Activated CD4-positive, alpha-beta T cell treated with anti-CD3 and anti-CD28 coated beads, Interleukin-2, amount 10 ng/mL, durations not matched to agents 7 days and 5 days (primary cell): ENCODE results near the gene CNTN6. TPM values are rescaled to one million over a fixed set of nuclear protein-coding genes. Genes with fewer than 3 reads are reported as not detected.

Experiments
- CTCF ChIA-PET: fragments of 350-600 bp; sonication (Branson Sonifier 250); formaldehyde crosslinking; loops from one replicate; lab custom pipeline; 2021; ENCODE audit warnings: antibody characterized with exemption; lab: Charles Lee
- POLR2A ChIA-PET: fragments of 350-600 bp; sonication (Branson Sonifier 250); formaldehyde crosslinking; loops from one replicate; lab custom pipeline; 2021; ENCODE audit warnings: antibody characterized with exemption; lab: Charles Lee
- DNase-seq: peaks from one replicate; pipeline ENCODE4 v3.0.0-alpha.2; 2020
- H3K27ac Mint-ChIP-seq: one replicate; pipeline ENCODE4 v1.8.0; 2021; ENCODE audit warnings: mild to moderate bottlenecking, moderate library complexity, mixed read lengths
- H3K27me3 Mint-ChIP-seq: one replicate; pipeline ENCODE4 v1.8.0; 2021; ENCODE audit warnings: mixed read lengths
- H3K36me3 Mint-ChIP-seq: one replicate; pipeline ENCODE4 v1.8.0; 2021; ENCODE audit warnings: low read depth, mixed read lengths
- H3K4me1 Mint-ChIP-seq: one replicate; pipeline ENCODE4 v1.8.0; 2021; ENCODE audit warnings: mixed read lengths
- H3K4me3 Mint-ChIP-seq: one replicate; pipeline ENCODE4 v1.8.0; 2021; ENCODE audit warnings: mild to moderate bottlenecking, moderate library complexity, mixed read lengths
- H3K9me3 Mint-ChIP-seq: one replicate; pipeline ENCODE4 v1.8.0; 2021; ENCODE audit warnings: mixed read lengths
- total RNA-seq, 2 experiments: library from RNA; stranded (reverse); gene quantifications; one replicate each; pipeline ENCODE4 v1.2.3, GENCODE V29; 2021

Gene CNTN6
- total RNA-seq = not detected

DNA sequence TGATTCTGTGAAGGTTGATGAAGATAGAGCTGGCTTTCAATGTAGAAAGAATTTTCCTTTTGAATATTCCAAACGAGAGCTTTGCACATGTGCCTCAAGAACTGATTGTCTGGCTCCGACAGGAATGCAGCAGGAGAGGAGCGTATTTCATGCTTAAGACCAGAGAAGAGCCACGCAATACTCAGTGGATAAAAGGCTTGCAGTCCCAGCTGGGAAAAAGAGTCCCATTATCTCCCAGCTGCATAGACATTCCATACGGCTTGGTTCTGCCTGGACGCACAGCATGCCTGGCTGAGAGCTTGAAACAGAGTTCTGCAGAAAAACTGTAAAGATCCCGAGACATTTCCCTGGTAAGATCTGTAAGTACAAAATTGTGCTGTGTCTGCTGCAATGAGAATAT lies at the start of gene CNTN6:
CNTN6 (plus strand) TSS at position 254 of the 400 bp plus-strand sequence. CDS start 54,985 bp downstream, outside the sequence.
- ChIA-PET POLR2A (no interaction called here), CTCF (no interaction called here)
- no peak within 1 kb of the TSS for H3K27ac Mint-ChIP-seq
- DNase-seq = no peak
- H3K36me3 Mint-ChIP-seq = no peaks in the 10 kb centered on the region
- peaks cover 4% of the 10 kb centered on the region for H3K9me3 Mint-ChIP-seq
- H3K27me3 Mint-ChIP-seq = no peaks in the 10 kb centered on the region
- H3K4me1 Mint-ChIP-seq = no peaks in the 10 kb centered on the region
- no peak within 1 kb of the TSS for H3K4me3 Mint-ChIP-seq

DNA sequence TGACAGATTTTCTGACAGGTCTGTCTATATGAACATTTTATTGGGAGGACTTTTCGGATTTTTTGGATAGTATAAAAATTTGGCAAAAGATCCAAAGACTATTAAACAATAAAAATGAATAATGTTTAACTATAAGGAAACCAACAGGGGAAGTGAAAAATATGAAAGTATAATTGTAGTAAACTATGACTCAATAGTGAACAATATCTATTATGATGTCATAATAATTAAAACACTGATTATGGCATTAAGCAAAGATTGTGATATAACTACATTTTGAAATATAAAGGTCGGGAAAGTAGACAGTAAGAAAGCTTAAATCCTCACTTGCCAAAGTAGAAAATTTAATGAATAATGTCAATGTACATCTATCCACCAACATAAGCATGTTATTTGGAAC lies 44.3 kb upstream of the CNTN6 start:
- ChIA-PET POLR2A (no interaction called here), CTCF (no interaction called here)
- no peaks in the 10 kb centered on the region for H3K27me3 Mint-ChIP-seq

DNA sequence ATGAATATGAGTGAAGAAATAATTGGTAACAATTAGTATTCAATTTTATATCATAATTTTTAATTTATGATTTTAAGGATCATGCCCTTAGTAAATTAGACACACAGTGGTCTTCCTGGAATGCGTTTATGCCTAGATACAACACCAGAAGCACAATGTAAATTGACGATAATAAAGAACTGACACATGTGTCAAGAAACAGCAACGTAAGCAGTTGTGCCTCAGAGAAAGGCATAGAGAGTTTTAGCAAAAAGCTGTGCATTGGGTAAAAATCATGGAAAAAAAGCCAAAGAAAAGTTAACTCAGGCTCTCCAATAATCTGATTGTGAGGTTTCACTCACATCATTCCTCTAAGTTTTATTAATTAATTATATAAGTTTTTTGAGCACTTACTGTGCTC lies 37.0 kb upstream of the CNTN6 start:
- no peak for DNase-seq
- Mint-ChIP-seq H3K27me3 (no peaks in the 10 kb centered on the region), H3K27ac (no peak overlapping the region), H3K4me3 (no peak overlapping the region), H3K4me1 (no peaks in the 10 kb centered on the region), H3K36me3 (no peaks in the 10 kb centered on the region), H3K9me3 (no peaks in the 10 kb centered on the region)
- ChIA-PET CTCF (no interaction called here), POLR2A (no interaction called here)

More for the DNA sequence above, 44.3 kb upstream of the CNTN6 start:
- H3K36me3 Mint-ChIP-seq = no peaks in the 10 kb centered on the region
- no peak for DNase-seq
- H3K9me3 Mint-ChIP-seq = peaks cover 4% of the 10 kb centered on the region
- H3K27ac Mint-ChIP-seq = no peak overlapping the region
- H3K4me1 Mint-ChIP-seq = no peaks in the 10 kb centered on the region
- no peak overlapping the region for H3K4me3 Mint-ChIP-seq

DNA sequence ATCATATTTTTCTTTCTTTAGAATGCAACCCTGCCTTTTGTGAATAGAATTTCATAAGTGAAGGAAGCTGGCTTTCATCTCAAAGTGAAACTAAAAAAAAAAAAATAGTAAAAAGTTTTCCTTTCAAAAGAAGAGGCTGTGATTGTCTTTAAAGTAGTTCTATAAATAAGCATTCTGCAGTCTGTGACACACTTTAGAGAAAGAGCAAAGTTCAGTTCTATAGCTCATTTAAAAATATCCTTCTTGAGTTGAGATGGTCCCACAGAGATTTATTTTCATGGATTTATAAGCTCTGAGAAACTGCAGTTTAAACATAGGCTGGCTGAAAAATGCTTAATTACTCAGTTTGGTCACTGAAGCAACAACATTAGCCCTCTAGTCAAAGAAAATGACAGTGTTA lies 36.1 kb upstream of the CNTN6 start:
- Mint-ChIP-seq H3K4me1 (no peaks in the 10 kb centered on the region), H3K36me3 (no peaks in the 10 kb centered on the region), H3K4me3 (no peak overlapping the region), H3K9me3 (no peaks in the 10 kb centered on the region), H3K27ac (no peak overlapping the region), H3K27me3 (no peaks in the 10 kb centered on the region)
- ChIA-PET CTCF (no interaction called here), POLR2A (no interaction called here)
- DNase-seq = no peak

DNA sequence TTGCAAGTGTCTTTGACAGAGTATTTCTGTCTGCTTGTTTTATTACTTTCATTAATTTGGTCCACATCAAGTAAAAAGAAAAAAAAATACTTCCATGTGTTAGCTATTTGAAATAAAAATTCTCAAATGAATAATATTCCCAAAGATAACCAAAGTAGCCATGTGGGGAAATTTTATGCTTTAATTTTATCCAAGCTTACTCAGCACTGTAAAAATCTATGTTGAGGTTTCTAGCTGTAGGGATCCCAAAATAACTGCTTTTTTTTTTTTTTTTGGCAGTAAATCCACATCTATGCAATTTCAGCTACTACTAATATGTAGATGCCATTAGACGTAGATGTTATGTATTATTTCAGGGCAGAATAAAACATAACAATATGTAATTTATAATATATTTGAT lies 35.4 kb upstream of the CNTN6 start:
- ChIA-PET POLR2A (no interaction called here), CTCF (no interaction called here)
- Mint-ChIP-seq H3K27ac (no peak overlapping the region), H3K27me3 (no peaks in the 10 kb centered on the region), H3K4me1 (no peaks in the 10 kb centered on the region), H3K36me3 (no peaks in the 10 kb centered on the region), H3K9me3 (peaks cover 3% of the 10 kb centered on the region), H3K4me3 (no peak overlapping the region)
- DNase-seq = no peak

DNA sequence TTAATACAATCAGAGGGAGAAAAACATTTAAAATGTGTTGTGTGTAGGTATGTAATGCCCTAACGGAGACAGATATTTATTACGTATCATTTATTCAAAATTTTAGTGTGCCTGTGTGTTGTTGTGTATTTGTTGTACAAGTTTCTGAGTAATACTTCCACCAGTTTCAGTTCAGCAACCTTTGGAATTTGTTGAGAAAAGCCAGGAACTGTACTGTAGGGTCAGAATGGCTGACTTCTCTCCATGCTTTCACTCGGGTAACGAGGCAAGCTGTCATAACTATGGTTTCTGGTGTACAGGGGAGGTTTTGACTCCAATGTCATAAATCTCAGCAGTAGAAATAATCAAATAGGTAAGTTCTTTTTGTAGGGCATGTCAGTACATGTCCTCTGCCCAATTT lies 23.8 kb upstream of the CNTN6 start:
- POLR2A ChIA-PET = no interaction called here

DNA sequence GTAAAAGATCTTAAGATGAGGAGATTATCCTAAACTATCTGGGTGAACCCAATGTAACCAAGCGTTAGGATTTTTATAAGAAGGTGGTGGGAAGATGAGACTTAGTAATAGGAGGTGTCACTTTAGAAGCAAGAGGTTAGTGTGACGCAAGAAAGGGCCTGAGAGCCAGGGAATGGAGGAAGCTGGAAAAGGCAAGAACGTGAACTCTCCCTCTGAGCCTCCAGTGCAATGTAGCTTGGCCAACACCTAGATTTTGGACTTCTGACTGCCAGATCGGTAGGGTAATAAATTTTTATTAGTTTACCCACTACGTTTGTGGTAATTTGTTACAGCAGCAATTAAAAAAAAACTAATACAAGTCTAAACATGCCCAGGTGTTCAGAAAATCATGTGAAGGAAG lies 20.8 kb upstream of the CNTN6 start:
- H3K27ac Mint-ChIP-seq = no peak overlapping the region
- no peaks in the 10 kb centered on the region for H3K27me3 Mint-ChIP-seq
- no peaks in the 10 kb centered on the region for H3K4me1 Mint-ChIP-seq
- H3K4me3 Mint-ChIP-seq = no peak overlapping the region
- ChIA-PET POLR2A (no interaction called here), CTCF (no interaction called here)
- H3K9me3 Mint-ChIP-seq = no peaks in the 10 kb centered on the region
- no peak for DNase-seq
- no peaks in the 10 kb centered on the region for H3K36me3 Mint-ChIP-seq

More for the DNA sequence above, 23.8 kb upstream of the CNTN6 start:
- H3K27ac Mint-ChIP-seq = no peak overlapping the region
- H3K4me3 Mint-ChIP-seq = no peak overlapping the region
- no peak for DNase-seq
- CTCF ChIA-PET = no interaction called here
- no peaks in the 10 kb centered on the region for H3K9me3 Mint-ChIP-seq
- no peaks in the 10 kb centered on the region for H3K36me3 Mint-ChIP-seq
- H3K27me3 Mint-ChIP-seq = no peaks in the 10 kb centered on the region
- no peaks in the 10 kb centered on the region for H3K4me1 Mint-ChIP-seq

DNA sequence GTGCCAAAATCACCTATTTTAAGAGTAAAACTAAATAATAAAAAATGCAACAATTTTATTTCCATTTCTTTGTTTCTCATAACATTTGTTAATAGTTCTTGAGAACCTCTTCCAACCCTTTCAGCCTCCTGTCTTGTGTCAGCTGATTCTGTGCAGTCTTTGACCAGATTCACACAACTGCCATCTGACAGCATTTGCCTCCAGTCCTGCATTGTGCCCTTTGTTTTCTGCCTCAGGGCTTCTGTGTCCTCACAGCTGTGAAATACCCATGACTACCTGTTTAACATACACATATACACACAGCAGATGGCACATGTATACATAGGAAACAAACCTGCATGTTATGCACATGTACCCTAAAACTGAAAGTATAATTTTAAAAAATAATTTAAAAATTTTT lies 13.2 kb upstream of the CNTN6 start:
- H3K4me1 Mint-ChIP-seq = no peaks in the 10 kb centered on the region

DNA sequence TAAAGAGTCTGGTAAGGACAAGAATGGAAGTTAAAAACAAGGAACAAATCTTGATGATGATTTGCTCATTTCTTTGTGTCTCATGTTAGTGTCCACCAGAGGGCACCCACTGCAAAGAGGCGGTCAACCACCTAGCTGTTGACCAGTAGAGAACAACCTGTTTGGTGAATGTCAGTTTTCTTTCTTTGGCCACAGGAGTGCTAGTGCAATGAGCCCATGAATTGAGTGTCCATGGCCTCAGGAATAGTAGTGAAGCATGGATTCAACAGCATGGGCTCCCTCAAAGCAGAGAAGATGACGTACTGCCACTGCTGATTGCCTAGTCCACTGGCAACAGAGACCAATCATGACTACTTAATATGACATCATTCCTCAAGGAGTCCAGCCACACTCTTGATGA lies 10.7 kb upstream of the CNTN6 start:
- no peaks in the 10 kb centered on the region for H3K27me3 Mint-ChIP-seq
- no peak overlapping the region for H3K4me3 Mint-ChIP-seq
- CTCF ChIA-PET = no interaction called here
- no peaks in the 10 kb centered on the region for H3K4me1 Mint-ChIP-seq
- peaks cover 3% of the 10 kb centered on the region for H3K9me3 Mint-ChIP-seq
- H3K27ac Mint-ChIP-seq = no peak overlapping the region
- H3K36me3 Mint-ChIP-seq = no peaks in the 10 kb centered on the region
- no peak for DNase-seq
- POLR2A ChIA-PET = no interaction called here

More for the DNA sequence above, 13.2 kb upstream of the CNTN6 start:
- H3K36me3 Mint-ChIP-seq = no peaks in the 10 kb centered on the region
- ChIA-PET POLR2A (interaction anchor here (0.7 kb wide), 1 partner anchor 836 kb away, joined by 5 read pairs; no protein-coding TSS in a partner anchor), CTCF (no interaction called here)
- H3K4me3 Mint-ChIP-seq = no peak overlapping the region
- DNase-seq = no peak
- no peaks in the 10 kb centered on the region for H3K27me3 Mint-ChIP-seq
- no peak overlapping the region for H3K27ac Mint-ChIP-seq
- H3K9me3 Mint-ChIP-seq = peaks cover 3% of the 10 kb centered on the region

DNA sequence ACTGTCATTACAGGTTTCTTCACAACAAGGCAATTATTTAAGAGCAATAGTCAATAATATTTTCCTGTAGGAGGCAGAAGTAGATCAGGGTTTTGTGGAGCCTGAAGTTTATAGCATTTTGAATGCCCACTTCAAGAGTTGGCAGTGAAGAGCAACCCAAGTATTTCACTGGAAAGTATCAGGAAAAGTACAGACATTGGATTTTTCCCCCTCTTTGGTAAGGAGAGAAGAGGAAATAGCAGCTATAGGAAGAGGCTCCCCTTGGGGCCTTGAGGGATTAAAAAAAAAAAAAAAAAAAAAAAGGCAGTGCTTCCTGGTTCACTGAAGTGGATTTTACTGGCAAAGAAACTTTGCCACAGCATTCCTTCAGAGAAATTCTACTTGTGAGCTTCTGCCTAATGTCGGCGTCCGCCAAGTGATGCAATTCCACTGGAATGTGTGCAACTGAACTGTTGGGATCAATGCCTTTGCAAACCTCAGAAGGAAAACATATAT lies 5.7 kb upstream of the CNTN6 start:
- Mint-ChIP-seq H3K27ac (no peak overlapping the region), H3K27me3 (no peaks in the 10 kb centered on the region), H3K36me3 (no peaks in the 10 kb centered on the region), H3K4me3 (no peak overlapping the region), H3K4me1 (no peaks in the 10 kb centered on the region), H3K9me3 (peaks cover 3% of the 10 kb centered on the region)
- ChIA-PET CTCF (interaction anchor here (0.6 kb wide), 1 partner anchor 80 kb away, joined by 3 read pairs; no protein-coding TSS in a partner anchor), POLR2A (no interaction called here)
- DNase-seq = no peak

DNA sequence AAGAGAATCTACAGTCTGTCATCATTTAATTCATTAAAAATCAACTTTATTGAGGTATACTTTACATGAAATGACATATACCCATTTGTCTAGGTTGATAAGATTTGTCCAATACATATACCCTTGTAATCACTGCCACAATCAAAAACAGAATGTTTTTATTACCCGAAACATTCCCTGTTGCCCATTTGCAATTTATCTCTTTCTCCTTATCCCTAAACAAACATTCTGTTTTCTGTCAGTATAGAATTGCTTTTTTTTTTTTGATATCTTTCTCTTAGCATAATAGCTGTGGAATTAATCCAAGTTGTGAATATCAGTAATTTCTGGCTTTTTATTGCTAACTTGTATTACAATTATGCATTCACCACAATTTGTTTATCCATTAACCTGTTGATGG lies 4.3 kb upstream of the CNTN6 start:
- Mint-ChIP-seq H3K4me1 (no peaks in the 10 kb centered on the region), H3K27ac (no peak overlapping the region), H3K36me3 (no peaks in the 10 kb centered on the region), H3K4me3 (no peak overlapping the region), H3K27me3 (no peaks in the 10 kb centered on the region), H3K9me3 (no peaks in the 10 kb centered on the region)
- DNase-seq = no peak
- ChIA-PET POLR2A (no interaction called here), CTCF (no interaction called here)

DNA sequence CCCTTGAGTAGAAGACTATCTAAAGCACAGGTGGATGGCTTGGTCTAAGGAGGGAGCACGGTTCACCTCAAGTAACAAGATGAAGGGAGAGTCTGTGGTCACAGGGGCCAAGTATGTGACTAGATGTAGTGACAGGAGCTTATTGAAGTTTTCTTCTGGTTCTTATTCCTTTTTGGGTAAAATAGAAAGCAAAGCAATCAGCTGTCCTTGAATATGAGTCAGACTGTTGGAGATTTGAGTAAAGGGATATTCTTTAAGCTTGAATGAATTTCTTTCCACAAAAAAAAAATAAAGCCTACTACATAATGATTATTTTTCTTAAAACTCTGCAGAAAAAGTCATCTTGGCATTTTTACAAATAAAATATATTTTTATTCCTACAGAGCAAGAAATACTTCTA lies 1.5 kb upstream of the CNTN6 start:
- Mint-ChIP-seq H3K4me3 (no peak overlapping the region), H3K36me3 (no peaks in the 10 kb centered on the region), H3K4me1 (no peaks in the 10 kb centered on the region), H3K27me3 (no peaks in the 10 kb centered on the region), H3K27ac (no peak overlapping the region), H3K9me3 (peaks cover under 1% of the 10 kb centered on the region)
- no peak for DNase-seq
- ChIA-PET CTCF (no interaction called here), POLR2A (no interaction called here)

DNA sequence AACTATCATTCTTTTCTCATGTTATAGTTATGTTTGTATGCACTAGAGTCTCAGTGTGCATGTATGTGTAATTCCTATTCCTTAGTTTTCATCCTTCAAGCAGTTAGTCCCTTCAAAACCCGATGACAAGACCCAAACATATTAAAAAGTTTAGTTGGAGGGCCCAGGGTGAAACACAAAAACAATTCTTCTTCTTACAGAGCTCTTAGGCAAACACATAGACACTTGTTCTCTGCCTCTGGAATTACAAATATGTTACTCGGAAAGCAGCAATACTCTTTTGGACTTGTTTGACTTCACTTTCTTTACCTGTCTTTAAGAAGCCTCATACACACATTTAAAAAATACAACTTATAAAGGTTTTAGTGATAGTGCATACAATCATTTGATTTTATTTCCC lies 763 bp upstream of the CNTN6 start:
- no peak overlapping the region for H3K4me3 Mint-ChIP-seq
- H3K9me3 Mint-ChIP-seq = peaks cover 4% of the 10 kb centered on the region
- no peak overlapping the region for H3K27ac Mint-ChIP-seq

DNA sequence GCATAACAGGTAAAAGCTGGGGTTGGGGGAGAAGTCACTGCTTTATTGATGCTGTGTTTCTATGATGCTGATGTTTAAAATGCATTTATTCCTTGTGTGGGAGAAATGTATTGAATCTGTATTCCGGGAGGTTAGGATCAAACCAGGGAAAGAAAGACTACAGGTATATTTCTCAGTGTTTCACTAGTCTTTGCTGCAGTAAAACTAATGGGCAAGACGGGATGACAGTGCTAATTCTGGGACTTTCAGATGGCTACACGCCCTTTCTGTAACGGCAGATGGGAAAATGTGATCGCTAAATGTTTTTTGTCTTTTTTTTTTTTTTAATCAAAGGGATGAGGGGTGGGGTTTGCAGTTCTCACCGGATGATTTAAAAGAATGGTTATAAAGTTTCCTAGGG lies 393 bp downstream of the CNTN6 start:
- Mint-ChIP-seq H3K27me3 (no peaks in the 10 kb centered on the region), H3K4me1 (no peaks in the 10 kb centered on the region), H3K36me3 (no peaks in the 10 kb centered on the region), H3K4me3 (no peak overlapping the region), H3K9me3 (peaks cover 4% of the 10 kb centered on the region), H3K27ac (no peak overlapping the region)
- POLR2A ChIA-PET = no interaction called here
- CTCF ChIA-PET = no interaction called here
- no peak for DNase-seq

More for the DNA sequence above, 763 bp upstream of the CNTN6 start:
- no peaks in the 10 kb centered on the region for H3K36me3 Mint-ChIP-seq
- no peaks in the 10 kb centered on the region for H3K4me1 Mint-ChIP-seq
- DNase-seq = no peak
- POLR2A ChIA-PET = no interaction called here
- H3K27me3 Mint-ChIP-seq = no peaks in the 10 kb centered on the region
- CTCF ChIA-PET = no interaction called here
